Esophagus squamous epithelium (tissue), 4 donors: Measurements from ENCODE around the gene FETUB.

Experiments
- CTCF ChIP-seq, 6 experiments: fragments of 450-650 bp in 4 of 6; fragments of 200-600 bp in 2 of 6; sonication (generic) in 2 of 6; IDR thresholded peaks; one replicate each; pipeline ENCODE4 v1.5.1; 2016 to 2019; ENCODE audit warnings: antibody characterized with exemption in 6 of 6, mild to moderate bottlenecking in 4 of 6, moderate library complexity in 4 of 6
- POLR2A ChIP-seq, 4 donors: fragments of 450-650 bp; IDR thresholded peaks; one replicate each; pipeline ENCODE4 v1.6.1; 2017; ENCODE audit warnings: antibody characterized with exemption in 4 of 4, mild to moderate bottlenecking in 4 of 4, moderate library complexity in 3 of 4

- TF ChIP-seq CTCF (IDR thresholded peaks at IDR 0.05): no peak
- TF ChIP-seq POLR2A (IDR thresholded peaks at IDR 0.05): no peak
These were observed 46.3 kb upstream of the FETUB start for GRCh38 chr3:186593862-186594261.
